H1 (cell line): Measurements from ENCODE around the gene BCAS3. TPM values are rescaled to one million over a fixed set of nuclear protein-coding genes. Genes with fewer than 3 reads are reported as not detected.

Source experiments
- CBX5 ChIP-seq: fragments of 300-800, 300-1000 bp; sonication (generic); IDR thresholded peaks from 2 replicates; pipeline ENCODE4 v1.7.1; 2016; ENCODE audit warnings: antibody characterized with exemption, low read length, low read depth
- SUZ12 ChIP-seq: fragments of 200-600 bp; sonication (generic); IDR thresholded peaks from 2 replicates; pipeline ENCODE4 v1.6.1; 2012; ENCODE audit warnings: mild to moderate bottlenecking, inconsistent platforms, low read length, moderate library complexity, mixed read lengths
- ZNF274 ChIP-seq: IDR thresholded peaks from 2 replicates; pipeline ENCODE4 v1.7.0; 2012; ENCODE audit warnings: low read length, borderline replicate concordance; ENCODE audit errors: extremely low read depth
- polyA plus RNA-seq, 7 experiments: library from polyadenylated mRNA; depleted of rRNA in 3 of 7; stranded (reverse) in 5 of 7; unstranded in 2 of 7; fragments of >200 nt in 5 of 7; fragments of 200-250 nt in 2 of 7; gene quantifications; 1 replicate in 5 of 7; 2 replicates in 1 of 7; 4 replicates in 1 of 7; pipeline versions ENCODE4 v1.2.1 to v1.2.3, GENCODE V29; 2011 to 2013; ENCODE audit warnings: missing spikeins in 2 of 7, mixed read lengths in 2 of 7
- total RNA-seq: library from RNA; stranded (reverse); fragmentation: NEBNext Ultra II Directional; extraction: Animal tissue kit (Norgen Biotek cat#: 25700); gene quantifications from 2 replicates; pipeline ENCODE4 v1.2.1, GENCODE V29; 2021

BCAS3 gene
- total and polyA plus RNA-seq, 2 of the 8 experiments (the other 6 are each of a cell fraction or from before 2014, with no cell fraction given) = 9.9 to 13.3 TPM

DNA sequence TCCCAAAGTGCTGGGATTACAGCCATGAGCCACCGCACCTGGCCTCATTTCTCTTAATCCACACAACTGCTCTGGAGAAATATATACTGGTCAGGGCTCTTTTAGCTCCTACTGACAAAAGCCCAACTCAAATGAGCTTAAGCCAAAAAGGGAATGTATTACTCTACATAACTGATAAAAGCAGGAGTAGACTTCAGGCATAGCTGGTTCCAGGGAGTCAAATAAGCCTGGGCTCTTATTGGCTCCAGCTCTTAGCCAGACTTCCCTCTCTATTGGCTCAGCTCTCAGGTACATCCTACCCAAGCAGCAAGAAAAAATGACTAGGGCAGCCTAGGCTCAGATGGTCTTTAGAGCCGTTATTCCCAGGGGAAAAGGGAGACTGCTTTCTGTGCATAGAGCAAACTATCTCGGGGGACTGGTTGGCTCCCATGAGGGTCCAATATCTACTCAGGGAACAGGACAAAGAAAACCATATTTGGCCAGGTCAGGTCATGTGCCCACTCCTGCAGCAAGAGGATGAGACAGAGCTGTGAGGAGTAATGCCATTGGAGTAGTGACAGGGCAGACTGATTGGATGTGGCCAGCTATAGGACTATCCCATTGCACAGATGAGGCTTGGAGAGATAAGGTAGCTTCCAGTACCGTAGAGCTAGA, 743.2 kb downstream of the BCAS3 start (continued):
- TF ChIP-seq ZNF274 (no peak), SUZ12 (no peak), CBX5 (no peak)
